ENCODE measurements around the gene CFAP251.

Gene CFAP251

DNA sequence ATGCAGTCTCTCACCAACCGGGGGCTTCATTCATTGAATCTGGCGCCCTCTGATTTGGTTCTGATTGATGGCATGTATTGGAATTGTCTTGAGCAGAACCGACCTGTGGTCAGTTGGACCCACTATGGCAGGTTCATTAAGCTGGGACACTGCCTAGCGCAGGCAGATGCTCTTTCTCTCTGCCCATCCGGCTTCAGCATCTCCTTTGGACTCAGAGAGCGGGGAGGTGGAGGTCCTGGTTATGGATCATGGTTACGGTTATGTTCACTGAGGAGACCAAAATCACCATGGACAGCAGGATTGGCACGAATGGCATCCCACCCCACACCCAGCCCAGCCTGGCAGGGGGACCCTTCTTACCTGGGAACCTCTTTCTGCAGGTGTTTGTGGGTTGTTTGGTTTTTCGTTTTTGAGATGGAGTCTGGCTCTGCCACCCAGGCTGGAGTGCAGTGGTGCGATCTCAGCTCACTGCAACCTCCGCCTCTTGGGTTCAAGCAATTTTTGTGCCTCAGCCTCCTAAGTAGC, 86.9 kb downstream of the CFAP251 start:
- no peak for DNase-seq (ENCODE audit: low spot score)

DNA sequence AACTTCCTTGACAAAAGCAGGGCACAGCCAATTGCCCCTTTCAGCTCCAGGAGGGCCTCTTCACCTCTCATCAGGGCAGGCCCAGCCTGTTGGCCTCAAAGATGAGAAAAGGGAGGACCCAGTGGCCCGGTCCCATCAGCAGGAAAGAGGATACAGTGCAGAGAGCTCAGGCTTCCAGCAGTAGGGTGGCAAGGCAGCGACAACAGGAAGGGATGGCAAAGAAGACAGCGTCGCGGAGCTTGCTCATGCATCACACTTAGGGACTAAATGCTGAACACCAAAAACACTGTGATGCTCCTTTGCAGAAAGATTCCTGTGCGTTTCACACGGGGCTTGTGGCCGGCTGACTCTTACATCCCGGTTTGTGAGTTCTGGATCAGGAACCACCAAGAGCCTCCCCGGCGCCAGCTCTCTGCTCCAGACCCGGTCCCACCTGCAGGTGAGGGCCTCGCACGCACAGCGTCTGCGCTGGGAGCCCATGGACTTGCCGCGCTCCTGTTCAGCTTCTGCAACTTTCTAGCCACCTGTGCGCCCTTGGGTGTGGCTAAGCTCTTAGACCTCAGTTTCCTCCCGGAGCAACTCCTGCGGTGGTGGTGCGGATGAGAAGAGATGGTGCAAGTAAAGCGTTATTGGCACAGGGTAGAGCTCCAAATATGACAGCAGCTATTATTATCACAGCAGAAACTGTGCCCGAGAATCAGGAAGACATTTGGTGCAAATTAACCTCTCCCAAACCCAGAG, 88.0 kb downstream of the CFAP251 start:
- no peak for DNase-seq (ENCODE audit: low spot score)

GRCh38 chr12:122009741-122010140, 91.3 kb downstream of the CFAP251 start:
- no peak for DNase-seq (ENCODE audit: low spot score)

DNA sequence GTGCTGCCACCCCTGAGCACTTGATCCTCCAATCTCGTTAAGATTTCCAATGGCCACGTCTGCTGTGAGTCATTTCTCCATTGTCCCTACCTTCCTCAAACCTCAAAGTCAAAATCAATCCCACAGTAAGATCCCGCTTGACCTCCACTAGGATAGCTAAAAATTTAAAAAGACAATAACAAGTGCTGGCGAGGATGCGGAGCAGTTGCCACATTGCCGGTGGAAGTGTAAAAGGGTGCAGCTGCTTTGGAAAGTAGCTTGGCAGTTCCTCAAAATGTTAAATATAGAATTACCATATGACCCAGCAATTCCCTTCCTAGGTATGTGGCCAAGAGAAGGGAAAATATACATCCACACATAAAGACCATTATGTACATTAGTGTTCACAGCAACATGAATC, 93.8 kb downstream of the CFAP251 start:
- no peak for DNase-seq (ENCODE audit: low spot score)

GRCh38 chr12:122013136-122013535, 94.7 kb downstream of the CFAP251 start:
- no peak for DNase-seq (ENCODE audit: low spot score)

DNA sequence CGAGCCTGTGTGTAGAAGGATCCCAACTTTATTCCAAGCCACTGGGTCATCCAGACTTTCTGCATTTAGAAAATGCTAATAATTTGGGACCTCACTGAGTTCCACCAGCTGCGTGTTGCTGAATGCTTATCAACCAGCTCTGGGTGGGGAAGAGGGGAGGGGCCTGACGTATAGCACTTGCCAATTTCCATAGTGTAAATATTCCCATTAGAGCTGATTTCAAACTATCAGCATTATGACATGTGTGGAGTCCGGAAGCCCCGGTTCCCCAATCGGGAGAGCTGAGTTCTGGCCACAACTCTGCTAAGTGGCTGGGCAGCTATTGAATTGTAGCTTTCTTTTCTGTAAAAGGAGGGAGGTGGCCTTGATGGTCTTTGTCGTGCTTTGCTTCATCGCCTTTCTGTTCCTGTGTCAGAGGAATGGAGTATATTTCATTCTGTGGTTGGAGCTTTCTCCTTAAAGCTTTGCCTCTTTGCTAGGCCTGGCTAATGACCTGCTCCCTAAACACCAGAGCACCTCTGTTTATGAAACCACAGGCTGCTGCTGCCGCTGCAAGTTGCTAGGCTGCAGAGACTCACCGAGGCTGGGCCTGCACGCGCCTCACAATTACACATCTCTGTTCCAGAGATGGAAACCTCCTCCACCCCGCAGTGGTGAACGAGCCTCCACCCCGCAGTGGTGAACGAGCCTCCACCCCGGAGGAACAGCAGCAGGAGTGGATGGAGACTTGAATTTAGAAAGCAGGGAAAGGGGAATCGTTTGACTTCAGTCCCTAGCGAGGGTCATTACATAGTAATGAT, 95.6 kb downstream of the CFAP251 start:
- no peak for DNase-seq (ENCODE audit: low spot score)

- no peak for DNase-seq (ENCODE audit: low spot score)
Measured at GRCh38 chr12:122014781-122015180, 96.4 kb downstream of the CFAP251 start.

DNA sequence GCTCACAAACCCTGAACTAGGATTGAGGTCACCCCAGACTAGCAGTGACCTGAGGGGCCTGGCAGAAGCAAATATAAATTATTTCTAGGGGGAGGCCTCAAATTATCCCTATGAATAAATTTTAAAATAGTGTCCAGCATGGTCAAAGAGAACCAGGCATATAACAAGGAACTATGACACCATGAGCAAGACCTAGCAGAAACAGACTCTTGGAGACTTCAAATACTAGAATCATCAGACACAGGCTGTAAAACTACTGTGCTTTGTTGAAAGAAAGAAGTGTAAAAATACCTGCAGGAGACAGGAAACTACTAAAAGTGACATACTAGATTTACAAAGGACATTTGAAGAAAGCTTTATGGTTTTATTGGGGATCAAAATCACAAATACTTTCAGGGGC, 100.1 kb downstream of the CFAP251 start:
- DNase-seq (ENCODE audit: low spot score) = no peak

GRCh38 chr12:122018937-122019336, 100.5 kb downstream of the CFAP251 start:
- DNase-seq (ENCODE audit: low spot score) = no peak

GRCh38 chr12:122020795-122021192, 102.4 kb downstream of the CFAP251 start:
- no peak for DNase-seq (ENCODE audit: low spot score)

GRCh38 chr12:122021193-122021821, 102.9 kb downstream of the CFAP251 start:
- peak; percentile 12 for DNase-seq (ENCODE audit: low spot score)

DNA sequence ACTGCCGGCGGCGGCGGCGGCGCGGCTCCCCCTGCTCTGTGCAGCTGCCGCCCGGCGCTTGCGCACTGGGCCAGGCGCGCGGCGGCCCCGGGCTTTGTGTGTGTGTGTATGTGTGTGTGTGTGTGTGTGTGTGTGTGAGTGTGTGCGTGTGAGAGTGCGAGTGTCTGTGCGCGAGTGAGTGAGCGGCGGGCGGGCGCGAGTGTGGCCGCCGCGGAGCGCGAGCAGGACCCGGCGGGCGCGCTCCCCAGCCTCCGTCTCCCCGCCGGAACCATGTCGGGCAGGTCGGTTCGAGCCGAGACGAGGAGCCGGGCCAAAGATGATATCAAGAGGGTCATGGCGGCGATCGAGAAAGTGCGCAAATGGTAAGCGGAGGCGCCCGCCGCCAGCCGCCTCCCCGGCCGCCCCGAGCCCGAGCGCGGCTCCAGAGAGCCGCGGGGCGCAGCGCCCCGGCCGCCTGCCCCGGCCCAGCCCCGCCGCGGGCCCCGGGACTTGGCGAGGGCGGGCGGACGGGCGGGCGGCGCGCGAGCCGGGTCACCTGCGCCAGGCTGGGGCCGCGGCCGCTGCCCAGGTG, 103.5 kb downstream of the CFAP251 start, which contains the start of gene BCL7A:
Gene BCL7A, plus strand, starts transcription at position 63 of the 571 bp plus-strand sequence. Its CDS starts 208 bp downstream, at position 271.
- DNase-seq (ENCODE audit: low spot score) = peak; percentile 75

DNA sequence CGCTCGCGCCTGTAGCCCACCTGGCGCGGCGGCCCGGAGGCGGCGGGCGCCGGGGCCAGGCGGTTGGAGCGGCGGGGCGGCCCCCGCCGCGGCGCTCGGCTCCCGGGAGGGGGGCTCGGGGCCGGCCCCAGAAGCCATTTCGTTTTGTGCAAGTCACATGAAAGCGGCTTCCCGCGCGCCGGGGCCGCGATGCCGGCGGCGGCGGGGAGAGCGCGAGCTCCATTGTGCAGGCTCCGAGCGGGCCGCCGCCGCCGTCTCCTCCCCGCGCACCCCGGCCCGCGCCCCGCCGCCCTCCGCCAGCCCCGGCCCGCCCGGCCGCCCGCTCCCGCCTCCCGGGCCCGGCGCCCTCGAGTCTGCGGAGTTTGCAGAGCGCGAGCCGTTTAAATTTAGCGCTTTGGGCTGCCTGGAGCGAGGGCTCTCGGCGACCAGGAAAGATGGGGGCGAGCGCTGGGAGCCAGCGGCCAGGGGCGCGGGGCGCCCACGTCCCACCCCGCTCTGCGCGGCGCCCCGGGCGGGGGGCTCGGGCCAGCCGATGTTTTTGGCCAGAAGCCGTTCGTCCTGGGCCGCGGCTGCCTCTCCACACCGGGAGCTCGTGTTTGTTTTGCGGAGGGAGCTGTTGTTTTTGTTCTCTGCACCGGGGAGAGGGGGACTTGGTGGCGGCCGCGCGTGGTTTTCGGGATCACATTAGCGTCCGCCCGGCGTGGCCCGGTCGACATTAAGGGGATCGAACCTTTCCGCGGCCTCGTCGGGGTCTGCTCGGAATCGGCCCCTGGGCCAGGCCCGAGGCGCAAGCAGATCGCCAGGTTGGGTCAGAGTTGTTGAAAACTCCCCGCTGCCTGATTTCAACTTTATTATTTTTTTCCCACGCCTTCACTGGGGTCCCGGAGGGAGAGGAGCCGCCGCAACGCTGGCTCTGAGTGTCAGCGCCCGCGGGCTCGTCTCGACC, 104.3 kb downstream of the CFAP251 start:
- DNase-seq (ENCODE audit: low spot score) = peak; percentile 40

- DNase-seq (ENCODE audit: low spot score) = peak; percentile 77
Measured at GRCh38 chr12:122023339-122024131, 105.1 kb downstream of the CFAP251 start.

- DNase-seq (ENCODE audit: low spot score) = no peak
Measured at GRCh38 chr12:122024132-122024785, 105.9 kb downstream of the CFAP251 start.

DNA sequence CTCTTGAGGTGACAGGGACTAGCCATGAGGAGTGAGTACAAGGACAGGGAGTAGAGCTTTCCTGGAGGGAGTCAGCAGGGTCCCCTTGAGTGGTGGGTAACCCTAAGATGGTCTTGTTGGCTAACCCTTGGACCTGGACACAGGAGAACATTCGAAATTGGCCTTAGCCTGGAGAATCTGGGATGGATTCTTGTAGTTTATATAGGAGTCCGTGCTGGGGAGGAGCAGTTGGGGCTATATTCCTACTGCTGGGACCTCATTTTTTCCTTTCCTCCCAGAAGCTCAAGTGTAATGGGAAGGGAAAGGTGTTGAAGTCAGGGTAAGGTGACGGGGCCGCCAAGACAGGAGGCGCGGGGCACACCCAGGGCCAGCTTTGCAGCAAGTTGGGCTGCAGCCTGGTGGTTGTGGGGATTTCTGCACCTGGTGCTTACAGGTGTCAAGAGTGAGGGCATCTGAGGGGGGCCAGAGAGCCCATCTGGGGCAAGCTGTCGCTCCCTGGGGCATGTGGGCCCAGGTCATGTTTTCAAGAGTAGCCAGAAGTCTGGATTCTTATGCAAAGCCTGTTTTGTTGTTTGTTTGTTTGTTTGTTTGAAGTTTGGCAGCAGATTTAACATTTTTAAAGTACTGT, 108.4 kb downstream of the CFAP251 start:
- no peak for DNase-seq (ENCODE audit: low spot score)

GRCh38 chr12:122028165-122028904, 109.9 kb downstream of the CFAP251 start:
- DNase-seq (ENCODE audit: low spot score) = peak; percentile 58

- no peak for DNase-seq (ENCODE audit: low spot score)
Measured at GRCh38 chr12:122028905-122029560, 110.6 kb downstream of the CFAP251 start.

Data from globus pallidus (tissue), 1 donor.